Muscle of leg (tissue), 11 donors: ENCODE results near the gene KCNK2. TPM values are rescaled to one million over a fixed set of nuclear protein-coding genes. Genes with fewer than 3 reads are reported as not detected.
A peak's percentile ranks its signal among the peaks of the same experiment; 100 is the strongest.
"Not testable (repeated sequence)": the region's sequence is repeated elsewhere in the genome, so short reads cannot be mapped to it uniquely, and the experiment has no call there.

ENCODE experiments used
- DNase-seq: peaks from one replicate; pipeline ENCODE4 v3.0.0; 2013
- H3K27ac ChIP-seq: one replicate; pipeline ENCODE4 v1.5.1; 2013; ENCODE audit warnings: mild to moderate bottlenecking, low read length, control low read depth
- H3K27me3 ChIP-seq: one replicate; pipeline ENCODE4 v1.6.1; 2013; ENCODE audit warnings: low read length; ENCODE audit not compliant: control insufficient read depth, insufficient read depth
- H3K36me3 ChIP-seq: one replicate; pipeline ENCODE4 v1.6.1; 2013; ENCODE audit warnings: low read length; ENCODE audit not compliant: control insufficient read depth, insufficient read depth
- H3K4me1 ChIP-seq: one replicate; pipeline ENCODE4 v1.6.1; 2013; ENCODE audit warnings: low read length; ENCODE audit not compliant: control insufficient read depth, insufficient read depth
- H3K4me3 ChIP-seq: one replicate; pipeline ENCODE4 v1.5.1; 2013; ENCODE audit warnings: low read length, control low read depth
- H3K9me3 ChIP-seq: replicated peaks from 2 replicates; pipeline ENCODE4 v1.6.1; 2013; ENCODE audit warnings: low read depth, low read length; ENCODE audit not compliant: control insufficient read depth
- WGBS: methylation state at CpG from one replicate; pipeline ENCODE4 v1.1.5; 2013; ENCODE audit warnings: missing lambda C conversion rate; ENCODE audit not compliant: insufficient coverage; 5-methylcytosine and 5-hydroxymethylcytosine counted together
- polyA plus RNA-seq, 8 donors: library from polyadenylated mRNA; unstranded; fragments of 120-200 nt; gene quantifications; one replicate each; pipeline versions ENCODE4 v1.2.1 to v1.2.3, GENCODE V29; 2013; ENCODE audit warnings: inconsistent platforms in 1 of 8, low replicate concordance in 1 of 8; ENCODE audit not compliant: insufficient read length in 8 of 8, insufficient read depth in 1 of 8
- total RNA-seq: library from RNA; stranded (reverse); fragments of 120-200 nt; gene quantifications from one replicate; pipeline ENCODE4 v1.2.4, GENCODE V29; 2013

KCNK2 gene
- total and polyA plus RNA-seq, 9 donors, result 2.2 to 9.4 (median 3.8) TPM

DNA sequence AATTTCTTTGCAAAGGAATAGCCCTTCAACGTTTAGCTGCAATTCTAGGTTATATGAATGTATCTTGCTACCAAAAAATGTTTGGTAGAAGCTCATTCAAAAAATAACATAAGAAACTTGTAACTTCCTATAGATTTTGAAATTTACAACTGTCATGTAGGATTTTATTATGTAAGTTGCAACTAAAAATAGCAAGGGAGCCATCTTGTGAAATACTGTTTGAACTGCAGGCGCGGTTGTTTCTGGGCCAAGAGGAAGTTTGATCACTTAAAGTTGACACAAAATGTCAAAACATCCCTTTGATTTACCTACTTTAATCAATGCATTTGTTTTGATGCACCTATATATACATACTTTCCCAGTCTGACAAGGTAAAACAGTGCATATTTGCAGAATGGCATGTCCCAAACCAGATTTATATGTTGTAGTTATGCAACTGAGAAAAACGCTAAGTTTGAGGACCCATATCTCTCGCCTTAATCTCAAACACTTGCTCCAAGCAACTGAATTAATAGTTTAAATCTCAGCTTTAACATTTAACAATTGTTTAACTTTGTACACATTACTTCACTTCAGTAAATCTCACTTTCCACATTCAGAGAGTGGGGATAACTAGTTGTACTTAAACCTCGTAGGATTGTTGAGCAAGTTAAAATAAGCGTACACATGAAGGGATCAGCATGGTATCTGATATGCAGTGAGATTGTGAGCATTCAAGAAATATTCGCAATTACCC is 63.9 kb downstream of the KCNK2 start:
- Histone ChIP-seq H3K36me3 (no peaks in the 10 kb centered on the region), H3K9me3 (no peaks in the 10 kb centered on the region), H3K4me1 (no peaks in the 10 kb centered on the region), H3K27ac (no peak overlapping the region), H3K27me3 (no peaks in the 10 kb centered on the region), H3K4me3 (no peak overlapping the region)
- 18% methylated on average over 2 of the region's 8 CpGs for WGBS
- DNase-seq, result peak; percentile 56

- no peak for DNase-seq
- no CpG with 5 or more reads among the region's 3 CpGs for WGBS
- H3K27ac ChIP-seq, result no peak overlapping the region
- no peak overlapping the region for H3K4me3 ChIP-seq
- no peaks in the 10 kb centered on the region for H3K4me1 ChIP-seq
- no peaks in the 10 kb centered on the region for H3K9me3 ChIP-seq
- no peaks in the 10 kb centered on the region for H3K36me3 ChIP-seq
- H3K27me3 ChIP-seq, result no peaks in the 10 kb centered on the region
Measured at GRCh38 chr1:215147024-215147423, 64.5 kb downstream of the KCNK2 start.

- Histone ChIP-seq H3K4me3 (no peak overlapping the region), H3K27ac (no peak overlapping the region), H3K9me3 (no peaks in the 10 kb centered on the region), H3K36me3 (no peaks in the 10 kb centered on the region), H3K27me3 (no peaks in the 10 kb centered on the region), H3K4me1 (no peaks in the 10 kb centered on the region)
- no CpG with 5 or more reads among the region's 2 CpGs for WGBS
- DNase-seq, result no peak
Measured at GRCh38 chr1:215151841-215152549, 69.5 kb downstream of the KCNK2 start.

GRCh38 chr1:215156232-215156631 is 73.7 kb downstream of the KCNK2 start:
- DNase-seq, result peak; percentile 12
- no peak overlapping the region for H3K4me3 ChIP-seq
- H3K9me3 ChIP-seq, result no peaks in the 10 kb centered on the region
- no peak overlapping the region for H3K27ac ChIP-seq
- no CpG with 5 or more reads among the region's 1 CpG for WGBS
- no peaks in the 10 kb centered on the region for H3K36me3 ChIP-seq
- H3K27me3 ChIP-seq, result no peaks in the 10 kb centered on the region
- H3K4me1 ChIP-seq, result no peaks in the 10 kb centered on the region

- H3K4me1 ChIP-seq, result no peaks in the 10 kb centered on the region
- H3K36me3 ChIP-seq, result no peaks in the 10 kb centered on the region
- no peaks in the 10 kb centered on the region for H3K9me3 ChIP-seq
- H3K4me3 ChIP-seq, result no peak overlapping the region
- no peaks in the 10 kb centered on the region for H3K27me3 ChIP-seq
- 43% methylated on average over 1 of the region's 1 CpG for WGBS
- H3K27ac ChIP-seq, result no peak overlapping the region
- no peak for DNase-seq
Measured at GRCh38 chr1:215160351-215160750, 77.8 kb downstream of the KCNK2 start.

- not testable (repeated sequence) for H3K4me3 ChIP-seq, DNase-seq, H3K4me1 ChIP-seq, H3K27ac ChIP-seq, H3K36me3 ChIP-seq, H3K9me3 ChIP-seq, H3K27me3 ChIP-seq
- 80% methylated on average over 1 of the region's 4 CpGs for WGBS
Measured at GRCh38 chr1:215163144-215163543, 80.6 kb downstream of the KCNK2 start.

DNA sequence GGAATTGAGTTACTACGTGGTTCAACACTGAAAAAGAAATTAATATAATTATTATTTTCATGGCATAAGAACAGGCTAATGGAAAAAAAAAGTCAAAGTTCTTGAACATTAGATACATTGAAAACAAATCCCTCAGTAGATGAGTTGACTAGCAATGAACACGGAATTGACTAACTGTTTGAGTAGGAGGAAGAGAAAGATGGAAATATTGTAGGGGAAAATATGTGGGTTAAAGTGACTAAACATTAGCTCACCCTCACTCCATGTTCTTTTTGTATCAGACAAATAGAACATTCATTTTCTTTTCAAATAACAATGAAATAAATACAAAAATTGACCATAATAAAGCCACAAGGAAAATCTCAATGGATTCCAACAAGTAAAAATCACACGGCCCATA is 84.3 kb downstream of the KCNK2 start:
- H3K4me1 ChIP-seq, result no peaks in the 10 kb centered on the region
- no peaks in the 10 kb centered on the region for H3K27me3 ChIP-seq
- no peak for DNase-seq
- no peak overlapping the region for H3K27ac ChIP-seq
- H3K36me3 ChIP-seq, result no peaks in the 10 kb centered on the region
- WGBS, result no CpG with 5 or more reads among the region's 3 CpGs
- peaks cover 2% of the 10 kb centered on the region for H3K9me3 ChIP-seq
- H3K4me3 ChIP-seq, result no peak overlapping the region

GRCh38 chr1:215181518-215181917 is 99.0 kb downstream of the KCNK2 start:
- 93% methylated on average over 2 of the region's 3 CpGs for WGBS
- no peak for DNase-seq
- no peaks in the 10 kb centered on the region for H3K27me3 ChIP-seq
- H3K9me3 ChIP-seq, result peaks cover 12% of the 10 kb centered on the region
- no peak overlapping the region for H3K27ac ChIP-seq
- no peaks in the 10 kb centered on the region for H3K36me3 ChIP-seq
- no peaks in the 10 kb centered on the region for H3K4me1 ChIP-seq
- no peak overlapping the region for H3K4me3 ChIP-seq

- no CpG with 5 or more reads among the region's 2 CpGs for WGBS
- Histone ChIP-seq H3K4me3 (no peak overlapping the region), H3K27ac (no peak overlapping the region), H3K4me1 (no peaks in the 10 kb centered on the region), H3K27me3 (no peaks in the 10 kb centered on the region), H3K9me3 (peaks cover 12% of the 10 kb centered on the region), H3K36me3 (no peaks in the 10 kb centered on the region)
- no peak for DNase-seq
Measured at GRCh38 chr1:215185067-215185620, 102.6 kb downstream of the KCNK2 start.

DNA sequence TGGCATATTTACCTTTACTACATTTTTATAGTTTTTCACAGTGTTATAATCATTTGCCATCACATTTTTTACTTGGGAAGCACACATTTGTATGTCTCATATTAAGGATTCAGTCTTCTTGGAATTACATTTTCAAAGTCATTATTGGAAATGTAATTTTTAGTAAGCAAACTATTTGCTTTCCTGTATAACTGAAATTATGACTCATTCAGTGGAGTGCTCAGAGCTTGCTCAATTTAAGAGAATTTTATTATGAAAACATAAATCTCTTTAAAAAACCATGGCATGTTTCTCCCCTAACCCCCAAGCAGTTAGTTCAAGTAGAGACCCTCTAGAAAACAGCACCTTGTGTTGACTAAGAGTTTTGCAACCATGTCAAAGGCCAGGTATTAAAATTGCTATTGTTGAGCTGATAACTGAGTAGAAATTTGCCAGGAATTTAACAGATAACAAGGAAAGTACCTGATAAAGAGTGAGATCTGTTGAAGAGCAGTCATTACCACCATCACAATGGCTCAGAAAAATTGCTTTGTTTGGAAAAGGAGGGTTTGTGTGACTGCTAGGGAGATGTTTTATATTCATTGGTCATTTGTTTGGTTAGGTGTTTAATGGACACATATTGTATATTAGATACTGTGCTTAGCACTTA is 105.9 kb downstream of the KCNK2 start:
- DNase-seq, result no peak
- Histone ChIP-seq H3K27me3 (no peaks in the 10 kb centered on the region), H3K27ac (no peak overlapping the region), H3K4me3 (no peak overlapping the region), H3K36me3 (no peaks in the 10 kb centered on the region), H3K9me3 (no peaks in the 10 kb centered on the region), H3K4me1 (no peaks in the 10 kb centered on the region)
